Measurements from ENCODE around the gene DMD.

Gene DMD

GRCh38 chrX:31820430-31821210 is 1390.7 kb downstream of the DMD start:
- no peak for DNase-seq

- no peak for DNase-seq
Observed at GRCh38 chrX:31819455-31819854, 1391.9 kb downstream of the DMD start.

- no peak for DNase-seq
Observed at GRCh38 chrX:31811106-31811505, 1400.2 kb downstream of the DMD start.

- no peak for DNase-seq
Observed at GRCh38 chrX:31808357-31808756, 1403.0 kb downstream of the DMD start.

- no peak for DNase-seq
Observed at GRCh38 chrX:31807165-31807564, 1404.2 kb downstream of the DMD start.

- DNase-seq: no peak
Observed at GRCh38 chrX:31805781-31806180, 1405.6 kb downstream of the DMD start.

- no peak for DNase-seq
Observed at GRCh38 chrX:31800219-31800618, 1411.1 kb downstream of the DMD start.

- DNase-seq: no peak
Observed at GRCh38 chrX:31796624-31797023, 1414.7 kb downstream of the DMD start.

- DNase-seq: no peak
Observed at GRCh38 chrX:31747411-31747810, 1463.9 kb downstream of the DMD start.

GRCh38 chrX:31743004-31743403 is 1468.3 kb downstream of the DMD start:
- no peak for DNase-seq

- no peak for DNase-seq
Observed at GRCh38 chrX:31717474-31717873, 1493.9 kb downstream of the DMD start.

- no peak for DNase-seq
Observed at GRCh38 chrX:31715675-31716074, 1495.7 kb downstream of the DMD start.

- DNase-seq: no peak
Observed at GRCh38 chrX:31714797-31715196, 1496.6 kb downstream of the DMD start.

- DNase-seq: no peak
Observed at GRCh38 chrX:31713120-31713519, 1498.2 kb downstream of the DMD start.

- DNase-seq: no peak
Observed at GRCh38 chrX:31711166-31711565, 1500.2 kb downstream of the DMD start.

GRCh38 chrX:31708116-31708515 is 1503.2 kb downstream of the DMD start:
- DNase-seq: no peak

GRCh38 chrX:31706466-31706865 is 1504.9 kb downstream of the DMD start:
- no peak for DNase-seq

- DNase-seq: no peak
Observed at GRCh38 chrX:31705816-31706215, 1505.5 kb downstream of the DMD start.

- no peak for DNase-seq
Observed at GRCh38 chrX:31704938-31705337, 1506.4 kb downstream of the DMD start.

GRCh38 chrX:31702222-31702621 is 1509.1 kb downstream of the DMD start:
- no peak for DNase-seq

GRCh38 chrX:31697294-31697916 is 1513.9 kb downstream of the DMD start:
- DNase-seq: no peak

- no peak for DNase-seq
Observed at GRCh38 chrX:31679861-31680260, 1531.5 kb downstream of the DMD start.

- DNase-seq: no peak
Observed at GRCh38 chrX:31670245-31670644, 1541.1 kb downstream of the DMD start.

GRCh38 chrX:31665454-31665853 is 1545.9 kb downstream of the DMD start:
- no peak for DNase-seq

GRCh38 chrX:31663172-31663571 is 1548.2 kb downstream of the DMD start:
- no peak for DNase-seq
